ENCODE results near the gene KLK2. TPM values are rescaled to one million over a fixed set of nuclear protein-coding genes. Genes with fewer than 3 reads are reported as not detected.
A peak's percentile ranks its signal among the peaks of the same experiment; 100 is the strongest.

Gene KLK2
- total RNA-seq, 1 experiment from 2014 or later = not detected

DNA sequence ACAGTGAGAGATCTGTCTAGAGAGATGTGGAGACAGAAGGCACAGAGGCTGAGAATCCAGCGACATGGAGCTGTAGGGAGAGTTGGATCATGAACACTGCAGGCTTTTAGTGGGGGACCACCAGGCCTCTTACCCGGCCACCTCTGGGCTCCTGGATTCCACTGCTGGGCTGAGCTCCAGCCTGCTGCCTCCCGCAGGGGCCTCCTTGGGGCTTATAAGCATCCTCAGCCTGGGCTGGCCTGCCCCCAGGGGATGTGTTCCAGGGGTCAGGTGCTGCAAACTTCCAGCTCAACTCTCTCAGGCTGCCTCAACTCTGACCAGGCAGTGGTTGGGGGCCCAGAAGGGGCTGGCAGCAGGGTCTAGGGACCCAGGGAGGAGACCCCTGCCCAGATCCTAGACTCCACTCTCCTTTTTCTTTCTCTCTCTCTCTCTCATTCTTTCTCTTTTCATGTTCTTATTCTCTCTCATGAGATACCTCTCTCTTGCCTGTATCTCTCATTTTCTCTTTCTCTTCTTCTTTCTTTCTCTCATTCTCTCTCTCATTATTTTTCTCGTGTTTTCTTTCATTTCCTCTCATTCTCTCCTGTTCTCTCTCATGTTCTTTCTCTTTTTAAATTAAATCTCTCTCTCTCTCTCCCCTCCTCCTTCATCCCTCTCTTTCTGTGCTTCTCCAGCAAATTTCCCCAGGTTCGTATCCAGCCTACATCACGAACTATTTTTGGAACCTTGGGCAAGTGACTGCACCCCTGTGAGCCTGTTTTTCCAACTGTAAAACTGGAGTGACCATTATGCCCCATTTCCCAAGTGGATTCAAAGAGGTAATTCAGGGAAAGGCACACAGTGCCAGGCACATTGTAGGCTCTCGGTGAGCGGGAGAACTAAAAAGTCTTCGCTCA is 38.2 kb downstream of the KLK2 start, which contains the start of gene KLK4:
KLK4 (minus strand) TSS at position 190 of the 896 bp plus-strand sequence. CDS start 657 bp downstream, outside the sequence.
- DNase-seq (ENCODE audit: low read depth in 1 of 2, low spot score in 2 of 2) = no peak
- Histone ChIP-seq H3K9me3 (replicated peaks) (no peaks in the 10 kb centered on the region), H3K27me3 (replicated peaks) (peaks cover 3% of the 10 kb centered on the region; the same call in 1 of the 2 replicates)

DNA sequence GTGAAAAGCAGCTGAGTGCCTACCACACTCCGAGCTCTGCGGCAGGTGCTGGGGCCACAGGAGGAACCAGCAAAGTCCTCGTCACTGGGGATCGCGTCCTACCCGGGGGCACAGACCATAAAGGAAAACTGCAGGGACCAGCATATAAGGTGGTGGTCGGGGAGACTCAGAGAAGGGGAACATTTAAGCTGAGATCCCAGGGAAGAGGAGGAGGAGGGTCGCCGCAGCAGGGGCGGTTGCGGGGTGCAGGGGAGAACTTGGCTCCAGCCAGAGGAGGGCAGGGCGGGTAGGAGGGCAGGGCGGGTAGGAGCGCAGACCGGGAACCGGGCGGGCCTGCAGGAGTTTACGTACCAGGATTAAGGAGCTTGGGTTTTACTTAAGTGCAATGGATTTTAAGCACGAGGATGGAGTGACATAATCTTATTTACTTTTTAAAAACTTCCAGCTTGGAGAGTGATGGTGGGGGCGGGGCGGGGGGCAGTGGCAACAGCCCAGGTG is 38.9 kb downstream of the KLK2 start:
- no peak for DNase-seq (ENCODE audit: low read depth in 1 of 2, low spot score in 2 of 2)
- H3K9me3 ChIP-seq (replicated peaks) = no peaks in the 10 kb centered on the region
- H3K27ac ChIP-seq = no peak overlapping the region
- H3K36me3 ChIP-seq = no peaks in the 10 kb centered on the region
- no peaks in the 10 kb centered on the region for H3K4me1 ChIP-seq (replicated peaks)
- peaks cover 3% of the 10 kb centered on the region; the same call in 1 of the 2 replicates for H3K27me3 ChIP-seq (replicated peaks)
- no peak overlapping the region for H3K4me3 ChIP-seq

More for the DNA sequence above, 38.2 kb downstream of the KLK2 start, which contains the start of gene KLK4:
- no peaks in the 10 kb centered on the region for H3K36me3 ChIP-seq
- no peaks in the 10 kb centered on the region for H3K4me1 ChIP-seq (replicated peaks)
- H3K4me3 ChIP-seq = no peak within 1 kb of the TSS
- H3K27ac ChIP-seq = no peak within 1 kb of the TSS

DNA sequence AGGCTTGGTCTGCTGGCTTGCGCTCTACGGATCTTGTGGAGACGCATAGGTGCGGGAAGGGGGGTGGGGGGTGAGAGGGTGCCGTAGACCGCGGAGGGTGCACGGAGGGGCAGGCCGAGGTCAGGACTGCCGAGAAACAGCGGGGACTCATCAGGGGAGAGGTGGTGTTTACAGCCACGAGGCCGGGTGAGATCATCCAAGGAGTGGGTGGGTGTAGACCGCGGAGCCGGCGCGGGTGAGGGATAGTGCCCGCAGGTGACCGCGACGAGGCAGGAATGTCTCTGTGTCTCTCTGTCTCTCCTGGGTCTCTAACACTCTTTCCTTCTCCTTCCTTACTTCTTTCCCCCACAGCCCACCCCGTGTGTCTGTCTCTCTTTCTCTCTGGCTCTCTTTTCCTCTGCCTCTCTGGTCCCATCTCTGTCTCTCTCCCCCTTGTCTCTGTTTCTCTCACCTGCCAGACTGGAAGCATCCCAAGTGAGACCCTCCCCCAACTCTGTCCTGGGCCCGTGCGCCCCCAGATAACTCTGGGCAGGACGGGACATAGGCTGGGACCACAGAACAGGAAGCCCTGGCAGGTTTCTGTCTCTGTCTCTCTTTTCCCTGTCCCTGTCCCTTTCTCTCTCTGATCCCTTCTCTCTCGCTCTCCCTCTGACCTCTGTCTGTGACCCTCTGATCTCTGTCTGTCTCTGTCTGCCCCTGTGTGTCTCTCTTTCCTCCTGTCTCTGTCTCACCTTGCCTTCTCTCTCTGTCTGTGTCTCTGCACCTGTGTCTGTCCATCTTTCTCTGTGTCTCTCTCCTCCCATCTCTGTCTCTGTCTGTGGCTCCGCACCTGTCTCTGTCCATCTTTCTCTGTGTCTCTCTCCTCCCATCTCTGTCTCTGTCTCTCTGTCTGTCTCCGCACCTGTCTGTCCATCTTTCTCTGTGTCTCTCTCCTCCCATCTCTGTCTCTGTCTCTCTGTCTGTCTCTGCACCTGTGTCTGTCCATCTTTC is 39.8 kb downstream of the KLK2 start:
- DNase-seq (ENCODE audit: low read depth in 1 of 2, low spot score in 2 of 2) = no peak
- Histone ChIP-seq H3K9me3 (replicated peaks) (no peaks in the 10 kb centered on the region), H3K4me1 (replicated peaks) (no peaks in the 10 kb centered on the region), H3K27ac (no peak overlapping the region), H3K27me3 (replicated peaks) (peaks cover 3% of the 10 kb centered on the region; the same call in 1 of the 2 replicates), H3K4me3 (no peak overlapping the region), H3K36me3 (no peaks in the 10 kb centered on the region)

DNA sequence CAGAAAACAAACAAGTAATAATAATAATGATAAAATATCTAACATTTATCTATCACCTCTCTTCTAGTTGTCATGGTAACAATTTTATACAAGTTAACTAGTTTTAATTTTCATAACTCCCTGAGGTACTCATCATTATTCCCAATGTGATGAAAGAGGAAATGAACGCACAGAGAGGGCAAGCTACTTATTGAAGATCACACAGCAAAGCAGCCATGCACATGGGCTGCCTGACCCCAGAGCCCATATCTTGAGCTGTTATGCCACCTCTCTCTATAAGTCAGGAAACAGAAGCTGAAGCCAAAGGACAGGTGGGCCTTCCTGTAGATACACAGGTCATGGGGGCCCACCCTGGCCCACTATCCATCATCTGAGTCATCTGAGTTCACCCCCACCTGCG is 42.8 kb downstream of the KLK2 start:
- Histone ChIP-seq H3K27ac (no peak overlapping the region), H3K36me3 (no peaks in the 10 kb centered on the region), H3K9me3 (replicated peaks) (no peaks in the 10 kb centered on the region), H3K27me3 (replicated peaks) (peaks cover 7% of the 10 kb centered on the region; the same call in 1 of the 2 replicates), H3K4me1 (replicated peaks) (no peaks in the 10 kb centered on the region), H3K4me3 (no peak overlapping the region)
- no peak for DNase-seq (ENCODE audit: low read depth in 1 of 2, low spot score in 2 of 2)

DNA sequence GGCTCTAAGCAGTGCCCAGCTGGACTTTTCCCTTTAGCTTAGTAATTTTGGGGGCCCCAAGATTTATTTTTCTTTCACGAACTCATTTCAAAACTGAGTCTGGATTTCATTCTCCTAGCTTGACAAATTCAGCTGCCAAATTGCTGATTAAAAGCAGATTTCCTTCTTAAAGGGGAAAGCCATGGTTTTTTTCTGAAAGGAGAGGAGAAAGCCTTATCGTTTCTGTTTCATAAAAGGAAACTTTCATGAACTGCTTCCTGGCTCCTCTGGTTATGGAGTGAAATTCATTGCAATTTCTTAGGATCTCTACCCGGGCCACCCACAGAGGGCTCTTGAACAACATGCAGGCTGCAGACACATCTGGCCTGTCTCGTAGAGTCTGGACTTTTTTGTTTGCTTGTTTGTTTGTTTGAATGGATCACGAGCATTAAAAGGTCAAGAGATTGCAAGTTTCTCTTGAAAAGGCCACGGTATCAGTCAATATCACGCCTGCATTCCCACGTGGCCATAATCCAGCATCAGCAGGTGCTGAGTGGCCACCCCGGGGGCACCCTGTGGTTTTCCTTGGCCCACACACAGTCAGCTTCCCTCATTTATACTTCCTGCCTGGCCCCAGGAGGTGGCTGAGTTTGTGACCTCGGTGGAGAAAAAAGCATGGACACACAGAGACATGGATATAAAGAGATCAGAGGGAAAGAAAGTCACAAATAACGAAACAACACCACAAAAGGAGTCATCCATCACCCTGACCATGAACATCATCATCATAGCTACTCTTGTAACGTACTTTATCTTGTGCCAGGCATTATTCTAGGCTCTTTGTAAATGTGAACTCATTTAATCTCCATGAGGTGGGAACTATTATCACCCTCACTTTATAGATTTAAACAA is 48.4 kb downstream of the KLK2 start:
- Histone ChIP-seq H3K36me3 (no peaks in the 10 kb centered on the region), H3K4me1 (replicated peaks) (peaks cover 9% of the 10 kb centered on the region; the same call in 1 of the 2 replicates), H3K9me3 (replicated peaks) (no peaks in the 10 kb centered on the region), H3K4me3 (no peak overlapping the region), H3K27ac (no peak overlapping the region), H3K27me3 (replicated peaks) (0 out of 2 replicates have a peak, but pooled peaks cover 4% of the 10 kb centered on the region)
- peak; percentile 45 to 54 for DNase-seq (ENCODE audit: low read depth in 1 of 2, low spot score in 2 of 2)

DNA sequence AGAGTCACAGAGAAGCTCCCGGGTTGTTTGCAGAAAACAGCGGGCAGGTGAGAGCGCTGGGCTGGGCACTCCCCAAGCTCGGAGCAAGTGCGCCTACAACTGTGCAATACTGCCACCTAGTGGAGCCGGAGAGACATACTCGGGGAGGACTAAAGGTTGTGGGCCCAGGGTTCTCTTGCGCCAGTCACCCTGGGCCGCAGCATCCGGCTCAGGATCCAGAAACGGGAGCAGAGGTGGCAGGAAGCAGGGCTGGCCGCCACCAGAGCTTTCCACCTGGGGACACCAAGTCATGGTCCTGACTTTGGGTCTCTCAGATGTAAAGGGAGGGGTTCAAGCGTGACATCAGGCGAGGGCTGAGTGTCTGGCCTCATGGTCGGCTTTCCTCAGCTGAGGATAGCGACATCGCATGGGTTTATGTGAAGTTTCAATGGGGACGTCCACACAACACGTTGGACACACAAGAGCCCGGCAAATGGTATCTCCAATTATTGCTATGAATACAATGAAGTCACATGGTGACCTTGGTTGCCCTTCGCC is 49.1 kb downstream of the KLK2 start:
- Histone ChIP-seq H3K36me3 (no peaks in the 10 kb centered on the region), H3K9me3 (replicated peaks) (no peaks in the 10 kb centered on the region), H3K27me3 (replicated peaks) (0 out of 2 replicates have a peak, but pooled peaks cover 4% of the 10 kb centered on the region), H3K4me3 (no peak overlapping the region), H3K4me1 (replicated peaks) (peaks cover 9% of the 10 kb centered on the region; the same call in 1 of the 2 replicates), H3K27ac (no peak overlapping the region)
- DNase-seq (ENCODE audit: low read depth in 1 of 2, low spot score in 2 of 2) = peak in 1 of 2 experiments; percentile 64

DNA sequence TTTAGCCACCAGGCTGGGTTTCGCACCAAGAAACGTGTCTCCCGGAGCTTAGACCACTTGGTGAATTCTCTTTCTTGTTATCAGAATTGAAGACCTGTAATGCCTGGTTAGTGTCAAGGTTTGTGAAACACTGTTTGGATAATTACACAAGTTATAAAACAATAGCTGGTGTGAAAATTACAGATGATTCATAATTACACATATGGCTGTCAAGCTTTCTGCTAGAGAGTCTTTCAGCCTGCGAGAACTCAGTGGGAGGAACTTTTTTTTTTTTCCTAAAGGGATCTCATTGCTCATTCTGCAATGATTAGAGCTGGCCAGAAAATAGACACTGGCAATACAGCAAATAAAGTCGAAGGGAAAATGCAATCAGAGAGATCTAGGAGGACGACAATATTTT is 51.3 kb downstream of the KLK2 start:
- Histone ChIP-seq H3K36me3 (no peaks in the 10 kb centered on the region), H3K27ac (no peak overlapping the region), H3K4me3 (no peak overlapping the region), H3K4me1 (replicated peaks) (peaks cover 9% of the 10 kb centered on the region; the same call in 1 of the 2 replicates), H3K9me3 (replicated peaks) (no peaks in the 10 kb centered on the region), H3K27me3 (replicated peaks) (0 out of 2 replicates have a peak, but pooled peaks cover 4% of the 10 kb centered on the region)
- no peak for DNase-seq (ENCODE audit: low read depth in 1 of 2, low spot score in 2 of 2)

DNA sequence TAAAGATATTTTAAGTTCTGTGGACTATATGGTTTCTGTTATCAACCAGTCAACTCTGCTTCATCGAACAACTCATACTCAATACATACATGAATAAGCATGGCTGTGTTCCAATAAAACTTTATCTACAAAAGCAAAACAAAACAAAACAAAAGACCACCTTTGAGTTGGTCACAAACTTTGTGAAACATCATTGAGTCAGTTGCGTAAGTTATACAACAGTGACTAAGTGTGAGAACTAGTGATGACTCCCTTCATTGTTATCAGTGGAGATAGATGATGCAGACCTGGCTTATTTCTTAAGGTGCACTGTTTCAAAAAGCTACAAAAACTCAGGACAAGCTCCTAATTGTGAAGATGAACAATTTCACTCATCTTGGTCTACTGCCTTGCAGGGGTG is 52.5 kb downstream of the KLK2 start:
- DNase-seq (ENCODE audit: low read depth in 1 of 2, low spot score in 2 of 2) = no peak
- H3K27ac ChIP-seq = no peak overlapping the region
- peaks cover 9% of the 10 kb centered on the region; the same call in 1 of the 2 replicates for H3K4me1 ChIP-seq (replicated peaks)
- no peaks in the 10 kb centered on the region for H3K36me3 ChIP-seq
- H3K4me3 ChIP-seq = no peak overlapping the region
- no peaks in the 10 kb centered on the region for H3K27me3 ChIP-seq (replicated peaks)
- H3K9me3 ChIP-seq (replicated peaks) = no peaks in the 10 kb centered on the region

DNA sequence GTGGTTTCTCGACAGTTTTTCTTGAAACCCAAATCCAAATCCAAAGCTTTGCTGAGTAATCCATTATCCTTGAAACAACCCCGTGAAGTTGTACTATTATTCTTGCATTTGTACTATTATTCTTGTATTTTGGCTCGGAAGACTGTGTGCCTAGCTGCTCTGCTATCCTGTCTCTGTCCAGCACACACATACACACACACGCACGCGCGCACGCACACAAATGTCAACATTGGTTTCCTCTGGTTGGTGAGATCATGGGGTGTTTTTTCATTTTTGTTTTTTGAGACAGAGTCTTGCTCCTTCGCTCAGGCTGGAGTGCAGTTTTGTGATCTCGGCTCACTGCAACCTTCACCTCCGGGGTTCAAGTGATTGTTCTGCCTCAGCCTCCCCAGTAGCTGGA is 52.9 kb downstream of the KLK2 start:
- Histone ChIP-seq H3K27ac (no peak overlapping the region), H3K9me3 (replicated peaks) (no peaks in the 10 kb centered on the region), H3K4me3 (no peak overlapping the region), H3K27me3 (replicated peaks) (no peaks in the 10 kb centered on the region), H3K36me3 (no peaks in the 10 kb centered on the region), H3K4me1 (replicated peaks) (peaks cover 9% of the 10 kb centered on the region; the same call in 1 of the 2 replicates)
- DNase-seq (ENCODE audit: low read depth in 1 of 2, low spot score in 2 of 2) = no peak

DNA sequence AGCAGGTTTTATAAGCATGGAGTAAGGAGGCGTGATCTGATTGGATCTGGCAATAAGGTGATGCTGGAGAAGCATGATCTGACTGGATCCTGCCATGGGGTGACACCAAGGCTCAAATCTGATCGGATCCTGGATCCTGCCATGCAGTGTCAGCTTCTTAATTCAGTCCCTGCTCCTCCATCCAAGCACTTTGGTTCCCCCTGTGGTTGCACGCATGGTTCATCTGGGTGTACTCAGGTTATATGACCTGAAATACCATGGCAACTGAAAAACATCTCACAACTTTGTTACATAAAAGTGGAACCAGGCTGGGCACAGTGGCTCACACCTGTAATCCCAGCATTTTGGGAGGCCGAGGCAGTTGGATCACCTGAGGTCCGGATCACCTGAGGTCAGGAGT is 55.6 kb downstream of the KLK2 start:
- Histone ChIP-seq H3K27ac (no peak overlapping the region), H3K36me3 (no peaks in the 10 kb centered on the region), H3K27me3 (replicated peaks) (no peaks in the 10 kb centered on the region), H3K4me1 (replicated peaks) (no peaks in the 10 kb centered on the region), H3K9me3 (replicated peaks) (no peaks in the 10 kb centered on the region), H3K4me3 (no peak overlapping the region)
- no peak for DNase-seq (ENCODE audit: low read depth in 1 of 2, low spot score in 2 of 2)

All from SJSA1 (cell line).